Mesenchymal stem cell (in vitro differentiated cells and primary cell): ENCODE data around the gene TNNT3.

ENCODE experiments used
- DNase-seq: peaks from one replicate; pipeline ENCODE4 v3.0.0-alpha.2; 2013
- H2AFZ ChIP-seq: one replicate; pipeline ENCODE4 v1.6.1; 2013; ENCODE audit warnings: low read depth, mild to moderate bottlenecking, control low read depth, inconsistent platforms, low read length, moderate library complexity
- H2AK5ac ChIP-seq: 2 replicates; pipeline ENCODE4 v1.6.1; 2013; ENCODE audit warnings: low read length, moderate library complexity, mild to moderate bottlenecking, inconsistent platforms; ENCODE audit not compliant: severe bottlenecking
- H2BK120ac ChIP-seq: one replicate; pipeline ENCODE4 v1.6.1; 2013; ENCODE audit warnings: low read depth, mild to moderate bottlenecking, inconsistent platforms, low read length, moderate library complexity
- H2BK12ac ChIP-seq, 2 experiments: one replicate each; pipeline ENCODE4 v1.6.1; 2013; ENCODE audit warnings: inconsistent platforms in 2 of 2, low read length in 2 of 2, mild to moderate bottlenecking in 2 of 2, moderate library complexity in 2 of 2, control low read depth in 1 of 2
- H2BK15ac ChIP-seq: one replicate; pipeline ENCODE4 v1.6.1; 2013; ENCODE audit warnings: mild to moderate bottlenecking, low read depth, inconsistent platforms; ENCODE audit not compliant: poor library complexity, severe bottlenecking
- H2BK5ac ChIP-seq: 2 replicates; pipeline ENCODE4 v1.6.1; 2013; ENCODE audit warnings: low read depth, mild to moderate bottlenecking, low read length, control low read depth, inconsistent platforms; ENCODE audit not compliant: poor library complexity, severe bottlenecking
- H3K14ac ChIP-seq, 2 experiments: one replicate each; pipeline ENCODE4 v1.6.1; 2013; ENCODE audit warnings: inconsistent platforms in 2 of 2, low read length in 2 of 2, control low read depth in 1 of 2, mild to moderate bottlenecking in 1 of 2, moderate library complexity in 1 of 2
- H3K18ac ChIP-seq, 2 experiments: one replicate each; pipeline ENCODE4 v1.6.1; 2013; ENCODE audit warnings: inconsistent platforms in 2 of 2, low read length in 2 of 2, control low read depth in 1 of 2, low read depth in 1 of 2, mild to moderate bottlenecking in 1 of 2
- H3K23ac ChIP-seq, 2 experiments: one replicate each; pipeline ENCODE4 v1.6.1; 2013; ENCODE audit warnings: inconsistent platforms in 2 of 2, low read length in 2 of 2, mild to moderate bottlenecking in 2 of 2, moderate library complexity in 2 of 2, control low read depth in 1 of 2
- H3K27ac ChIP-seq: 2 replicates; pipeline ENCODE4 v1.5.1; 2013; ENCODE audit warnings: mild to moderate bottlenecking, moderate library complexity, low read length, control low read depth, inconsistent platforms; ENCODE audit not compliant: poor library complexity, severe bottlenecking
- H3K27me3 ChIP-seq, 2 experiments: 2 replicates each; pipeline versions ENCODE4 v1.6.1 to v1.7.0; 2013; ENCODE audit warnings: low read length in 2 of 2, mild to moderate bottlenecking in 2 of 2, moderate library complexity in 2 of 2, control low read depth in 1 of 2, inconsistent platforms in 1 of 2; ENCODE audit not compliant: control insufficient read depth in 1 of 2, insufficient read depth in 1 of 2
- H3K36me3 ChIP-seq, 2 experiments: 2 replicates each; pipeline versions ENCODE4 v1.6.1 to v1.7.0; 2013; ENCODE audit warnings: low read length in 2 of 2, control low read depth in 1 of 2, inconsistent platforms in 1 of 2, low read depth in 1 of 2, mild to moderate bottlenecking in 1 of 2; ENCODE audit not compliant: insufficient read depth in 2 of 2, control insufficient read depth in 1 of 2
- H3K4ac ChIP-seq, 2 experiments: one replicate each; pipeline ENCODE4 v1.6.1; 2013; ENCODE audit warnings: inconsistent platforms in 2 of 2, low read length in 2 of 2, mild to moderate bottlenecking in 2 of 2, moderate library complexity in 2 of 2, control low read depth in 1 of 2, low read depth in 1 of 2
- H3K4me1 ChIP-seq: 2 replicates; pipeline ENCODE4 v1.6.1; 2013; ENCODE audit warnings: low read depth, low read length, control low read depth; ENCODE audit not compliant: control insufficient read depth, insufficient read depth
- H3K4me2 ChIP-seq: 2 replicates; pipeline ENCODE4 v1.6.1; 2013; ENCODE audit warnings: low read length, mild to moderate bottlenecking, inconsistent platforms; ENCODE audit not compliant: poor library complexity, severe bottlenecking
- H3K4me3 ChIP-seq, 2 experiments: 2 replicates each; pipeline versions ENCODE4 v1.5.1 to v1.7.0; 2013; ENCODE audit warnings: low read length in 2 of 2, mild to moderate bottlenecking in 2 of 2, control low read depth in 1 of 2, low read depth in 1 of 2; ENCODE audit not compliant: insufficient read depth in 1 of 2
- H3K79me1 ChIP-seq: replicated peaks from 2 replicates; pipeline ENCODE4 v1.6.1; 2013; ENCODE audit warnings: mild to moderate bottlenecking, control low read depth, low read length, inconsistent platforms; ENCODE audit not compliant: poor library complexity, severe bottlenecking
- H3K9ac ChIP-seq: 2 replicates; pipeline ENCODE4 v1.7.0; 2013; ENCODE audit warnings: mild to moderate bottlenecking, low read length, moderate library complexity
- H3K9me3 ChIP-seq: 2 replicates; pipeline ENCODE4 v1.7.0; 2013; ENCODE audit warnings: mild to moderate bottlenecking, low read length; ENCODE audit not compliant: control insufficient read depth
- H4K8ac ChIP-seq: one replicate; pipeline ENCODE4 v1.6.1; 2013; ENCODE audit warnings: inconsistent platforms, mild to moderate bottlenecking, low read length, moderate library complexity
- H4K91ac ChIP-seq: one replicate; pipeline ENCODE4 v1.6.1; 2013; ENCODE audit warnings: mild to moderate bottlenecking, low read length, inconsistent platforms
- whole genome bisulfite sequencing: methylation state at CpG from one replicate; pipeline ENCODE4 v1.1.7; 2013; ENCODE audit warnings: mixed read lengths; 5-methylcytosine and 5-hydroxymethylcytosine counted together

The TNNT3 gene

GRCh38 chr11:1970956-1971355, 51.5 kb downstream of the TNNT3 start:
- no peak overlapping the region for H4K91ac ChIP-seq
- H3K9me3 ChIP-seq = no peaks in the 10 kb centered on the region
- H2AFZ ChIP-seq = no peak overlapping the region
- no peaks in the 10 kb centered on the region for H3K36me3 ChIP-seq
- H3K4me2 ChIP-seq = no peak overlapping the region
- H2BK15ac ChIP-seq = no peak overlapping the region
- H2BK12ac ChIP-seq = peak overlapping the region in 1 of 2 experiments; percentile 71
- no peak for DNase-seq
- no peak overlapping the region for H3K27ac ChIP-seq
- H3K23ac ChIP-seq = no peak overlapping the region
- WGBS = no CpG with 5 or more reads among the region's 15 CpGs
- peak overlapping the region in 1 of 2 experiments; percentile 40 for H3K18ac ChIP-seq
- no peaks in the 10 kb centered on the region for H3K4me1 ChIP-seq
- no peak overlapping the region for H2AK5ac ChIP-seq
- no peak overlapping the region for H2BK5ac ChIP-seq
- H3K9ac ChIP-seq = no peak overlapping the region
- H3K27me3 ChIP-seq = no peaks in the 10 kb centered on the region
- no peak overlapping the region for H3K4me3 ChIP-seq
- no peak overlapping the region for H2BK120ac ChIP-seq
- H3K14ac ChIP-seq = no peak overlapping the region
- no peak overlapping the region for H3K4ac ChIP-seq
- peak overlapping the region; percentile 7 for H4K8ac ChIP-seq
- no peaks in the 10 kb centered on the region for H3K79me1 ChIP-seq

- H2BK12ac ChIP-seq = no peak overlapping the region
- H3K4me3 ChIP-seq = no peak overlapping the region
- H2BK15ac ChIP-seq = no peak overlapping the region
- H2BK120ac ChIP-seq = no peak overlapping the region
- H3K4ac ChIP-seq = no peak overlapping the region
- H2AFZ ChIP-seq = no peak overlapping the region
- H3K9me3 ChIP-seq = no peaks in the 10 kb centered on the region
- no peaks in the 10 kb centered on the region for H3K79me1 ChIP-seq
- no peak overlapping the region for H3K14ac ChIP-seq
- no peak for DNase-seq
- H3K36me3 ChIP-seq = no peaks in the 10 kb centered on the region
- WGBS = no CpG with 5 or more reads among the region's 13 CpGs
- H3K18ac ChIP-seq = no peak overlapping the region
- no peak overlapping the region for H2BK5ac ChIP-seq
- H3K23ac ChIP-seq = no peak overlapping the region
- H3K27me3 ChIP-seq = no peaks in the 10 kb centered on the region
- no peak overlapping the region for H4K8ac ChIP-seq
- H3K4me2 ChIP-seq = no peak overlapping the region
- no peaks in the 10 kb centered on the region for H3K4me1 ChIP-seq
- H3K27ac ChIP-seq = no peak overlapping the region
- H2AK5ac ChIP-seq = no peak overlapping the region
- H3K9ac ChIP-seq = no peak overlapping the region
- no peak overlapping the region for H4K91ac ChIP-seq
Measured at GRCh38 chr11:1975185-1975584, 55.7 kb downstream of the TNNT3 start.

- DNase-seq = no peak
- no peak overlapping the region for H3K9ac ChIP-seq
- no peak overlapping the region for H4K91ac ChIP-seq
Measured at GRCh38 chr11:1978720-1979473, 59.4 kb downstream of the TNNT3 start.

GRCh38 chr11:1979607-1980006, 60.1 kb downstream of the TNNT3 start:
- Histone ChIP-seq H3K18ac (no peak overlapping the region), H3K79me1 (no peaks in the 10 kb centered on the region), H3K4me2 (no peak overlapping the region), H4K91ac (no peak overlapping the region), H4K8ac (no peak overlapping the region), H3K4ac (no peak overlapping the region), H3K9ac (no peak overlapping the region), H3K4me3 (no peak overlapping the region), H3K4me1 (no peaks in the 10 kb centered on the region), H3K27me3 (no peaks in the 10 kb centered on the region), H2BK120ac (no peak overlapping the region), H3K23ac (no peak overlapping the region), H2BK12ac (no peak overlapping the region), H3K36me3 (no peaks in the 10 kb centered on the region), H2BK5ac (no peak overlapping the region), H3K14ac (no peak overlapping the region), H3K9me3 (no peaks in the 10 kb centered on the region), H2AK5ac (no peak overlapping the region), H2AFZ (no peak overlapping the region), H3K27ac (no peak overlapping the region), H2BK15ac (no peak overlapping the region)
- no CpG with 5 or more reads among the region's 11 CpGs for WGBS
- DNase-seq = no peak

More at GRCh38 chr11:1978720-1979473, 59.4 kb downstream of the TNNT3 start:
- H3K18ac ChIP-seq = no peak overlapping the region
- no peak overlapping the region for H3K14ac ChIP-seq
- H3K4ac ChIP-seq = no peak overlapping the region
- H3K4me3 ChIP-seq = no peak overlapping the region
- no peak overlapping the region for H3K23ac ChIP-seq
- no peaks in the 10 kb centered on the region for H3K4me1 ChIP-seq
- WGBS = no CpG with 5 or more reads among the region's 26 CpGs
- no peaks in the 10 kb centered on the region for H3K36me3 ChIP-seq
- no peak overlapping the region for H2AFZ ChIP-seq
- H3K4me2 ChIP-seq = no peak overlapping the region
- H2BK5ac ChIP-seq = no peak overlapping the region
- no peak overlapping the region for H2BK12ac ChIP-seq
- H2BK120ac ChIP-seq = no peak overlapping the region
- no peak overlapping the region for H4K8ac ChIP-seq
- no peaks in the 10 kb centered on the region for H3K9me3 ChIP-seq
- H2AK5ac ChIP-seq = no peak overlapping the region
- H2BK15ac ChIP-seq = no peak overlapping the region
- no peaks in the 10 kb centered on the region for H3K79me1 ChIP-seq
- H3K27ac ChIP-seq = no peak overlapping the region
- no peaks in the 10 kb centered on the region for H3K27me3 ChIP-seq
